ENCODE measurements around the gene GAL3ST1. TPM values are rescaled to one million over a fixed set of nuclear protein-coding genes. Genes with fewer than 3 reads are reported as not detected.
"Not testable (repeated sequence)": the region's sequence is repeated elsewhere in the genome, so short reads cannot be mapped to it uniquely, and the experiment has no call there.

The GAL3ST1 gene
- total RNA-seq, 8 experiments from 2014 or later, result 0.91 to 2.9 (median 1.7) TPM; not detected in 2

- Histone ChIP-seq H3K4me1 (replicated peaks in 1 of 2) (peaks cover under 1 to 16% of the 10 kb centered on the region in 2 donors), H3K4me3 (no peak overlapping the region), H3K27ac (no peak overlapping the region)
- in situ Hi-C loops (cut with MboI; ENCODE audit: low pct_unique_long_range_greater_than_20kb in 2 of 9, low sequenced_read_pairs in 9 of 9, unreplicated experiment in 9 of 9), result no loop called here
- 25 to 100% (median 90%) methylated on average over 1 to 6 of the region's 10 CpGs; no CpG with 5 or more reads in 1 of the 10 experiments for WGBS, 10 experiments
- no peak for ATAC-seq (replicated peaks in 6 of 8)
These were observed 4.7 kb downstream of the GAL3ST1 start for GRCh38 chr22:30569674-30570202.

- H3K27ac ChIP-seq, result no peak overlapping the region
- ATAC-seq (replicated peaks in 6 of 8), result peak in 1 of 8 experiments; percentile 29
- no peak overlapping the region for H3K4me3 ChIP-seq
- 0 to 90% (median 63%) methylated on average over 1 to 8 of the region's 10 CpGs; no CpG with 5 or more reads in 4 of the 10 experiments for WGBS, 10 experiments
- H3K4me1 ChIP-seq (replicated peaks in 1 of 2), result peaks cover 0 to 7% of the 10 kb centered on the region in 2 donors
- in situ Hi-C loops (cut with MboI; ENCODE audit: low pct_unique_long_range_greater_than_20kb in 2 of 9, low sequenced_read_pairs in 9 of 9, unreplicated experiment in 9 of 9), result no loop called here
These were observed 6.2 kb downstream of the GAL3ST1 start for GRCh38 chr22:30568137-30568805.

- 17 to 100% (median 88%) methylated on average over 1 to 4 of the region's 6 CpGs; no CpG with 5 or more reads in 2 of the 10 experiments for WGBS, 10 experiments
- in situ Hi-C loops (cut with MboI; ENCODE audit: low pct_unique_long_range_greater_than_20kb in 2 of 9, low sequenced_read_pairs in 9 of 9, unreplicated experiment in 9 of 9); H3K4me3 ChIP-seq; H3K4me1 ChIP-seq (replicated peaks in 1 of 2); ATAC-seq (replicated peaks in 6 of 8); H3K27ac ChIP-seq: not testable (repeated sequence)
These were observed 7.2 kb downstream of the GAL3ST1 start for GRCh38 chr22:30567277-30567676.

- WGBS, 10 experiments, result 6 to 80% (median 67%) methylated on average over 1 to 6 of the region's 7 CpGs; no CpG with 5 or more reads in 3 of the 10 experiments
- H3K4me3 ChIP-seq, result no peak overlapping the region
- in situ Hi-C loops (cut with MboI; ENCODE audit: low pct_unique_long_range_greater_than_20kb in 2 of 9, low sequenced_read_pairs in 9 of 9, unreplicated experiment in 9 of 9), result no loop called here
- ATAC-seq (replicated peaks in 6 of 8), result no peak
- H3K27ac ChIP-seq, result no peak overlapping the region
- H3K4me1 ChIP-seq (replicated peaks in 1 of 2), result peaks cover 0 to 2% of the 10 kb centered on the region in 2 donors
These were observed 8.3 kb downstream of the GAL3ST1 start for GRCh38 chr22:30566125-30566524.

GRCh38 chr22:30565341-30565740 is 9.1 kb downstream of the GAL3ST1 start:
- in situ Hi-C loops (cut with MboI; ENCODE audit: low pct_unique_long_range_greater_than_20kb in 2 of 9, low sequenced_read_pairs in 9 of 9, unreplicated experiment in 9 of 9), result no loop called here
- H3K4me3 ChIP-seq, result no peak overlapping the region
- H3K27ac ChIP-seq, result no peak overlapping the region
- H3K4me1 ChIP-seq (replicated peaks in 1 of 2), result peaks cover 0 to 2% of the 10 kb centered on the region in 2 donors
- WGBS, 10 experiments, result 44 to 100% (median 80%) methylated on average over 1 to 4 of the region's 4 CpGs; no CpG with 5 or more reads in 5 of the 10 experiments
- no peak for ATAC-seq (replicated peaks in 6 of 8)

GRCh38 chr22:30564761-30565119 is 9.7 kb downstream of the GAL3ST1 start:
- WGBS, 10 experiments, result 0 to 33% (median 10%) methylated on average over 1 of the region's 3 CpGs; no CpG with 5 or more reads in 6 of the 10 experiments
- Histone ChIP-seq H3K4me3 (no peak overlapping the region), H3K4me1 (replicated peaks in 1 of 2) (peaks cover 0 to 5% of the 10 kb centered on the region in 2 donors), H3K27ac (no peak overlapping the region)
- peak; percentile 56 to 86 (median 74) for ATAC-seq (replicated peaks in 6 of 8)
- in situ Hi-C loops (cut with MboI; ENCODE audit: low pct_unique_long_range_greater_than_20kb in 2 of 9, low sequenced_read_pairs in 9 of 9, unreplicated experiment in 9 of 9), result no loop called here

GRCh38 chr22:30564045-30564760 is 10.3 kb downstream of the GAL3ST1 start:
- Histone ChIP-seq H3K27ac (no peak overlapping the region), H3K4me1 (replicated peaks in 1 of 2) (peaks cover 0 to 5% of the 10 kb centered on the region in 2 donors), H3K4me3 (no peak overlapping the region)
- peak in 5 of 8 experiments; percentile 22 to 52 (median 45) for ATAC-seq (replicated peaks in 6 of 8)
- in situ Hi-C loops (cut with MboI; ENCODE audit: low pct_unique_long_range_greater_than_20kb in 2 of 9, low sequenced_read_pairs in 9 of 9, unreplicated experiment in 9 of 9), result no loop called here
- WGBS, 10 experiments, result 10 to 83% (median 50%) methylated on average over 1 to 4 of the region's 8 CpGs; no CpG with 5 or more reads in 3 of the 10 experiments

- in situ Hi-C loops (cut with MboI; ENCODE audit: low pct_unique_long_range_greater_than_20kb in 2 of 9, low sequenced_read_pairs in 9 of 9, unreplicated experiment in 9 of 9), result no loop called here
- ATAC-seq (replicated peaks in 6 of 8), result no peak
- H3K27ac ChIP-seq, result no peak overlapping the region
These were observed 12.1 kb downstream of the GAL3ST1 start for GRCh38 chr22:30562366-30562765.

GRCh38 chr22:30561402-30562189 is 12.9 kb downstream of the GAL3ST1 start:
- WGBS, 10 experiments, result 38 to 100% (median 76%) methylated on average over 1 to 4 of the region's 10 CpGs; no CpG with 5 or more reads in 1 of the 10 experiments
- Histone ChIP-seq H3K27ac (no peak overlapping the region), H3K4me1 (replicated peaks in 1 of 2) (peaks cover 0 to 5% of the 10 kb centered on the region in 2 donors), H3K4me3 (no peak overlapping the region)
- ATAC-seq (replicated peaks in 6 of 8), result no peak
- in situ Hi-C loops (cut with MboI; ENCODE audit: low pct_unique_long_range_greater_than_20kb in 2 of 9, low sequenced_read_pairs in 9 of 9, unreplicated experiment in 9 of 9), result no loop called here

More at GRCh38 chr22:30562366-30562765, 12.1 kb downstream of the GAL3ST1 start:
- WGBS, 10 experiments, result 53 to 100% methylated on average over 1 to 3 of the region's 6 CpGs; no CpG with 5 or more reads in 8 of the 10 experiments
- Histone ChIP-seq H3K4me3 (no peak overlapping the region), H3K4me1 (replicated peaks in 1 of 2) (peaks cover 0 to 5% of the 10 kb centered on the region in 2 donors)

GRCh38 chr22:30560643-30561202 is 13.7 kb downstream of the GAL3ST1 start:
- H3K27ac ChIP-seq; H3K4me3 ChIP-seq; in situ Hi-C loops (cut with MboI; ENCODE audit: low pct_unique_long_range_greater_than_20kb in 2 of 9, low sequenced_read_pairs in 9 of 9, unreplicated experiment in 9 of 9); H3K4me1 ChIP-seq (replicated peaks in 1 of 2): not testable (repeated sequence)
- peak in 1 of 8 experiments; percentile 43 for ATAC-seq (replicated peaks in 6 of 8)
- 100% methylated on average over 1 to 2 of the region's 11 CpGs; no CpG with 5 or more reads in 7 of the 10 experiments for WGBS, 10 experiments

- in situ Hi-C loops (cut with MboI; ENCODE audit: low pct_unique_long_range_greater_than_20kb in 2 of 9, low sequenced_read_pairs in 9 of 9, unreplicated experiment in 9 of 9), result no loop called here
- 10 to 83% (median 47%) methylated on average over 1 to 5 of the region's 6 CpGs; no CpG with 5 or more reads in 3 of the 10 experiments for WGBS, 10 experiments
- peak in 1 of 8 experiments; percentile 22 for ATAC-seq (replicated peaks in 6 of 8)
- H3K4me3 ChIP-seq, result no peak overlapping the region
- peaks cover 0 to 5% of the 10 kb centered on the region in 2 donors for H3K4me1 ChIP-seq (replicated peaks in 1 of 2)
- no peak overlapping the region for H3K27ac ChIP-seq
These were observed 14.6 kb downstream of the GAL3ST1 start for GRCh38 chr22:30559889-30560288.

GRCh38 chr22:30557243-30557642 is 17.2 kb downstream of the GAL3ST1 start:
- H3K4me3 ChIP-seq, result no peak overlapping the region
- H3K27ac ChIP-seq, result no peak overlapping the region
- in situ Hi-C loops (cut with MboI; ENCODE audit: low pct_unique_long_range_greater_than_20kb in 2 of 9, low sequenced_read_pairs in 9 of 9, unreplicated experiment in 9 of 9), result no loop called here
- WGBS, 10 experiments, result 0 to 90% (median 37%) methylated on average over 1 to 2 of the region's 8 CpGs; no CpG with 5 or more reads in 2 of the 10 experiments
- peak in 1 of 8 experiments; percentile 11 for ATAC-seq (replicated peaks in 6 of 8)
- peaks cover 0 to 3% of the 10 kb centered on the region in 2 donors for H3K4me1 ChIP-seq (replicated peaks in 1 of 2)

Data from motor neuron (in vitro differentiated cells).